SK-N-SH (cell line): Measurements from ENCODE around the gene SOCS2.

ENCODE experiments used
- CTCF ChIP-seq: fragments of 200-600 bp; sonication (generic); IDR thresholded peaks from 2 replicates; pipeline ENCODE4 v1.6.1; 2017; ENCODE audit warnings: antibody characterized with exemption, mild to moderate bottlenecking, moderate library complexity
- EP300 ChIP-seq, 2 experiments: IDR thresholded peaks; 2 replicates each; pipeline versions ENCODE4 v1.4.0 to v1.6.1; 2012; ENCODE audit warnings: borderline replicate concordance in 1 of 2, low read depth in 1 of 2, low read length in 1 of 2
- POLR2AphosphoS5 ChIP-seq: IDR thresholded peaks from 2 replicates; pipeline ENCODE4 v1.6.1; 2012; ENCODE audit warnings: low read depth, low read length
- TEAD4 ChIP-seq: IDR thresholded peaks from 2 replicates; pipeline ENCODE4 v1.4.0; 2012; ENCODE audit warnings: mild to moderate bottlenecking, borderline replicate concordance; ENCODE audit not compliant: insufficient read depth

- TF ChIP-seq CTCF, result no peak
- TF ChIP-seq EP300 (IDR thresholded peaks at IDR 0.05; ENCODE audit: borderline replicate concordance in 1 of 2, low read depth in 1 of 2, low read length in 1 of 2), result peak; percentile 62 to 69; a peak in 2 of 4 replicates
- peak; percentile 43 for TF ChIP-seq POLR2AphosphoS5
- TF ChIP-seq TEAD4, result peak; percentile 57
These were observed 1.7 kb upstream of the SOCS2 start for GRCh38 chr12:93570552-93571364.
